NCI-H1092 (cell line): ENCODE results near the gene APOBEC3A.
"Not testable (repeated sequence)": the region's sequence is repeated elsewhere in the genome, so short reads cannot be mapped to it uniquely, and the experiment has no call there.

Source experiments
- DNase-seq: peaks from one replicate; lab custom pipeline; 2025; lab: John Stamatoyannopoulos, UW

APOBEC3A gene

GRCh38 chr22:38959590-38959989 lies 2.2 kb downstream of the APOBEC3A start:
- no peak for DNase-seq

GRCh38 chr22:38960673-38961072 lies 3.3 kb downstream of the APOBEC3A start:
- DNase-seq = not testable (repeated sequence)

- not testable (repeated sequence) for DNase-seq
Measured at GRCh38 chr22:38963291-38963738, 5.9 kb downstream of the APOBEC3A start.

GRCh38 chr22:38963872-38964271 lies 6.5 kb downstream of the APOBEC3A start:
- no peak for DNase-seq

- DNase-seq = no peak
Measured at GRCh38 chr22:38964306-38964705, 6.9 kb downstream of the APOBEC3A start.

GRCh38 chr22:38964989-38965388 lies 7.6 kb downstream of the APOBEC3A start:
- no peak for DNase-seq

GRCh38 chr22:38965614-38966379 lies 8.4 kb downstream of the APOBEC3A start:
- no peak for DNase-seq

- DNase-seq = no peak
Measured at GRCh38 chr22:38966380-38966702, 8.9 kb downstream of the APOBEC3A start.

GRCh38 chr22:38966942-38967341 lies 9.5 kb downstream of the APOBEC3A start:
- no peak for DNase-seq

- no peak for DNase-seq
Measured at GRCh38 chr22:38967451-38968450, 10.3 kb downstream of the APOBEC3A start.

- DNase-seq = no peak
Measured at GRCh38 chr22:38968801-38969200, 11.4 kb downstream of the APOBEC3A start.

- no peak for DNase-seq
Measured at GRCh38 chr22:38970551-38970950, 13.1 kb downstream of the APOBEC3A start.

- DNase-seq = no peak
Measured at GRCh38 chr22:38971202-38971601, 13.8 kb downstream of the APOBEC3A start.

GRCh38 chr22:38971791-38972190 lies 14.4 kb downstream of the APOBEC3A start:
- no peak for DNase-seq

GRCh38 chr22:38972558-38972957 lies 15.1 kb downstream of the APOBEC3A start:
- no peak for DNase-seq

- DNase-seq = no peak
Measured at GRCh38 chr22:38973289-38974169, 16.1 kb downstream of the APOBEC3A start.

- no peak for DNase-seq
Measured at GRCh38 chr22:38974170-38974825, 16.9 kb downstream of the APOBEC3A start.

GRCh38 chr22:38974826-38975175 lies 17.4 kb downstream of the APOBEC3A start:
- no peak for DNase-seq

GRCh38 chr22:38977289-38977688 lies 19.9 kb downstream of the APOBEC3A start:
- DNase-seq = not testable (repeated sequence)

GRCh38 chr22:38980587-38980986 lies 23.2 kb downstream of the APOBEC3A start:
- DNase-seq = not testable (repeated sequence)
